Ovary (tissue), 9 donors: ENCODE measurements around the gene CSTB. TPM values are rescaled to one million over a fixed set of nuclear protein-coding genes. Genes with fewer than 3 reads are reported as not detected.

Source experiments
- DNase-seq, 5 donors: peaks; one replicate each; pipeline ENCODE4 v3.0.0-alpha.2; 2019 to 2020
- H3K27ac ChIP-seq, 2 donors: fragments of 200-600 bp; one replicate each; pipeline versions ENCODE4 v1.5.1 to v1.8.0; 2019 to 2022
- H3K27me3 ChIP-seq: fragments of 200-600 bp; one replicate; pipeline ENCODE4 v1.8.0; 2022
- H3K36me3 ChIP-seq: fragments of 200-600 bp; sonication (generic); one replicate; pipeline ENCODE4 v1.5.1; 2019
- H3K4me1 ChIP-seq: one replicate; pipeline ENCODE4 v1.8.1; 2013; ENCODE audit warnings: mild to moderate bottlenecking, moderate library complexity; ENCODE audit not compliant: insufficient read depth
- H3K4me3 ChIP-seq: fragments of 200-600 bp; sonication (generic); one replicate; pipeline ENCODE4 v1.5.1; 2017
- H3K9me3 ChIP-seq, 2 donors: fragments of 200-600 bp in 1 of 2; sonication (generic) in 1 of 2; one replicate each; pipeline versions ENCODE4 v1.5.1 to v1.8.1; 2013 to 2019; ENCODE audit warnings: mild to moderate bottlenecking in 1 of 2, moderate library complexity in 1 of 2
- EP300 ChIP-seq: sonication (generic); formaldehyde crosslinking; IDR thresholded peaks from one replicate; pipeline ENCODE4 v1.6.1; 2017; ENCODE audit warnings: antibody characterized with exemption
- POLR2A ChIP-seq: fragments of 450-650 bp; IDR thresholded peaks from one replicate; pipeline ENCODE4 v1.6.1; 2017; ENCODE audit warnings: antibody characterized with exemption, mild to moderate bottlenecking, moderate library complexity
- WGBS, 3 donors: extraction: QIAGEN DNeasy Blood & Tissue Kit in 1 of 3; methylation state at CpG; one replicate each; pipeline versions ENCODE4 v1.1.5 to v1.1.7; 2013 to 2017; 5-methylcytosine and 5-hydroxymethylcytosine counted together
- intact Hi-C, 4 donors: fragments of 100-400 bp; cut with DNase I; formaldehyde crosslinking; loops; one replicate each; pipeline versions ENCODE4 v1.11.0 to v1.15.1; 2022 to 2023
- polyA plus RNA-seq, 2 donors: library from polyadenylated mRNA; stranded (reverse); fragments of 200-250 nt in 1 of 2; fragments of 350-450 nt in 1 of 2; fragmentation: Illumina TruSeq in 1 of 2; extraction: RNeasy Lipid Tissue Mini Kit (QIAGEN cat#74804) in 1 of 2; gene quantifications; one replicate each; pipeline ENCODE4 v1.2.3, GENCODE V29; 2013 to 2014
- total RNA-seq, 7 donors: library from RNA; depleted of rRNA in 2 of 7; stranded (reverse); fragments of >200 nt in 2 of 7; fragmentation: NEBNext Ultra II Directional in 3 of 7; extraction: Animal tissue kit (Norgen Biotek cat#: 25700) in 3 of 7; gene quantifications; one replicate each; pipeline versions ENCODE4 v1.1.0 to v1.2.4, GENCODE V29; 2016 to 2023
- TF ChIP-seq, protein P1 (sequence below), 3 donors: fragments of 450-650 bp in 2 of 3; fragments of 200-600 bp in 1 of 3; IDR thresholded peaks; one replicate each; pipeline versions ENCODE4 v1.5.1 to v1.8.0; 2016 to 2022; ENCODE audit warnings: antibody characterized with exemption in 3 of 3, mild to moderate bottlenecking in 1 of 3
- donor health status: DM: no; HTN: no; CAD: no; lungs with moderate emphysema.
- donor health status: DM: no; HTN: no; CAD: no.
- donor health status: Bipolar disorder and iron deficiency.
- donor health status: DM: yes; HTN: yes; CAD: no.
- donor health status: DM: no; HTN: no; CAD: no.
- donor health status: DM: yes; HTN: yes; CAD: no.

Gene CSTB
- total and polyA plus RNA-seq, 9 donors = 7.2 to 81.8 (median 37.4) TPM

DNA sequence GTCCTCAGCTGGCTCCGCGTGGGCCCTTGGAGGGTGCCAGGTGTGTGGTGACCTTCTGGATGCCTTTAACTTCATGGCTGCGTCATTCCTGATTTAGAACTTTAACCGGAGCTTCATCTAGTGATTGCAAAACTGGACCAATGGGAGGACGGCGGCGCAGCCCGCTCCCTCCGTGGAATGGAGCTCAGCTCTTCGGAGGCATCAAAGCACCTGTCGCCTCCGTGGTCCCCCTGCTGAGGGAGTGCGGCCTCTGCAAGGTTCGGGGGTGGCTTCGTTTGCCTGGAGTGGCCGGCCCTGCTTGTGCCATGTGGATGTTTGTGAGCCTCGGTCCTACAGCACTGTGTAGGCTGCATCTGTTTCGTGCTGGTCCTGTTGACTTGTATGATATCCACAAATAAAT, 14.2 kb downstream of the CSTB start:
- no peaks in the 10 kb centered on the region for H3K9me3 ChIP-seq
- intact Hi-C loops = no loop called here
- no peak for DNase-seq
- H3K36me3 ChIP-seq = no peaks in the 10 kb centered on the region
- H3K27me3 ChIP-seq = no peaks in the 10 kb centered on the region
- H3K4me1 ChIP-seq = peaks cover 8% of the 10 kb centered on the region
- TF ChIP-seq, protein P1, sequence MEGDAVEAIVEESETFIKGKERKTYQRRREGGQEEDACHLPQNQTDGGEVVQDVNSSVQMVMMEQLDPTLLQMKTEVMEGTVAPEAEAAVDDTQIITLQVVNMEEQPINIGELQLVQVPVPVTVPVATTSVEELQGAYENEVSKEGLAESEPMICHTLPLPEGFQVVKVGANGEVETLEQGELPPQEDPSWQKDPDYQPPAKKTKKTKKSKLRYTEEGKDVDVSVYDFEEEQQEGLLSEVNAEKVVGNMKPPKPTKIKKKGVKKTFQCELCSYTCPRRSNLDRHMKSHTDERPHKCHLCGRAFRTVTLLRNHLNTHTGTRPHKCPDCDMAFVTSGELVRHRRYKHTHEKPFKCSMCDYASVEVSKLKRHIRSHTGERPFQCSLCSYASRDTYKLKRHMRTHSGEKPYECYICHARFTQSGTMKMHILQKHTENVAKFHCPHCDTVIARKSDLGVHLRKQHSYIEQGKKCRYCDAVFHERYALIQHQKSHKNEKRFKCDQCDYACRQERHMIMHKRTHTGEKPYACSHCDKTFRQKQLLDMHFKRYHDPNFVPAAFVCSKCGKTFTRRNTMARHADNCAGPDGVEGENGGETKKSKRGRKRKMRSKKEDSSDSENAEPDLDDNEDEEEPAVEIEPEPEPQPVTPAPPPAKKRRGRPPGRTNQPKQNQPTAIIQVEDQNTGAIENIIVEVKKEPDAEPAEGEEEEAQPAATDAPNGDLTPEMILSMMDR (IDR thresholded peaks at IDR 0.05) = no peak
- TF ChIP-seq POLR2A = no peak
- no peak for TF ChIP-seq EP300
- H3K4me3 ChIP-seq = no peak overlapping the region
- no peak overlapping the region for H3K27ac ChIP-seq
- WGBS, 3 donors = 92 to 94% (median 93%) methylated on average over 18 of the region's 18 CpGs

DNA sequence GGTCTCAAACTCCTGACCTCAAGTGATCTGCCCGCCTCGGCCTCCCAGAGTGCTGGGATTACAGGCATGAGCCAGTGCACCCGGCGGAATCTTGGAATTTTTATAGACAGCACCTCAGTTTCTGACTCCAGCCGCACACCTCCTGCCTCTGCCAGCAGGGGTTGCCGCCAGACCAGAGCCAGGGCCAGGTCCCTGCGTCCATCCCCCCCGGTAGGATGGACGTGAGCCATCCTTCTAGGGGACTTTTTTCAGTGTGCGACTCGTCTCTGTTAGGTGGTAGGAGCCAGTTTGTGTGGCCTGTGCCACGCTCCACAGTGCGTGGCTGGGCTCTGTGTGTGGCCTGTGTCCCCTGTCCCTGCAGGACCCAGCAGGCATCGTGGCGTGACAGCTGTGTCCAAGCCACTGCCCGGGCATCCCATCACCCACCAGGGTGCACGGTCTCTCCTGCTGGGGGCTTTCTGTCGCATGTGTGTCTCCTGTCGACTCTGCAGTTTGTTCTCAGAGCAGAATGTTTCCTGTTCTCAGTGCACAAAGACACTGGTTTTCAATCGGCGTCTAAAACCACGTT, 15.6 kb downstream of the CSTB start:
- H3K36me3 ChIP-seq = no peaks in the 10 kb centered on the region

DNA sequence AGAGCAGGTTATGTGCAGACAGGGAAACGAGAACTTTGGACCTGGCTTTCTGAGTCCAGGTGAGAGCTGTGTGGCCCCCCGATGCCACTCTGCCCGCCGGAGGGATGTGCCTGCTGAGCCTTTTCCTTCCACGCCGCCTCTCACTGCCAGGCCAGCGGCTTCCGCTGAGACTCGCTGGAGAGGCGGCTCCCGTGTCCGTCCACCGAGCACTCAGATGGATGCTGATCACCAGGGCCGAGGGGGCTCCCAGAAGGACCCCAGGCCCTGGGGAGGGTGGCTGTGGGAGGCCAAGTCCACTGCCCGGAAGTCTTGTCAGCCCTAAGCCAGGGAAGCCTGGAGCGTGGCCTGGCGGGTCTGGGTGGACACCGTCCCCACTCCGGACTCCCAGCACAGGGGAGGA, 16.5 kb downstream of the CSTB start:
- H3K9me3 ChIP-seq = no peaks in the 10 kb centered on the region
- DNase-seq = no peak
- intact Hi-C loops = no loop called here
- WGBS, 3 donors = 95 to 97% (median 95%) methylated on average over 19 of the region's 19 CpGs
- TF ChIP-seq EP300 = no peak
- TF ChIP-seq, protein P1 (IDR thresholded peaks at IDR 0.05) = no peak
- no peak for TF ChIP-seq POLR2A
- H3K27me3 ChIP-seq = no peaks in the 10 kb centered on the region
- H3K4me1 ChIP-seq = peaks cover 8% of the 10 kb centered on the region
- no peak overlapping the region for H3K4me3 ChIP-seq
- no peak overlapping the region for H3K27ac ChIP-seq
- H3K36me3 ChIP-seq = no peaks in the 10 kb centered on the region

More for the DNA sequence above, 15.6 kb downstream of the CSTB start:
- H3K9me3 ChIP-seq = no peaks in the 10 kb centered on the region
- no peak for TF ChIP-seq POLR2A
- TF ChIP-seq, protein P1 (IDR thresholded peaks at IDR 0.05) = no peak
- no peak for TF ChIP-seq EP300
- no peak overlapping the region for H3K4me3 ChIP-seq
- no peaks in the 10 kb centered on the region for H3K27me3 ChIP-seq
- H3K27ac ChIP-seq = no peak overlapping the region
- H3K4me1 ChIP-seq = peaks cover 7% of the 10 kb centered on the region
- WGBS, 3 donors = 90 to 92% (median 91%) methylated on average over 22 of the region's 22 CpGs
- DNase-seq = no peak
- intact Hi-C loops = no loop called here

DNA sequence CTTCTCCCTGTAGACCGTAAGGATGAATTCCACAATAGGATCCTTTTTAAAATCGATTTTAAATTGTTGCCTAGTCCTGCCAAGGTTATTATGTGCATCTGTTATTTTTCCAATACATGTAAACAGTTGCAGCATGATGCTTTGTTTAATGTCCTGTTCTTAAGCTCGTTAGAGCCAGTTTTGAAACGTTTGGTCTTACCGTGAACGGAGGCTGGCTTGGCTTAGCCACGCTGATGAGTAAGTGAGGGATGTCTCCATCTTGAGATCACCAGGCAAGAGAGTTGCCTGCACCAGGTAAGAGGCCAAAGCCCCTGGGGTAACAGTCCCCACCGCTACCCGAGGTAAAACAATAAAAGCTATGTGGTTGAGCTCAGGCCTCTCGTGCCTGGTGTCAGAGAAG, 17.3 kb downstream of the CSTB start:
- TF ChIP-seq EP300 = no peak
- TF ChIP-seq POLR2A = no peak
- TF ChIP-seq, protein P1 (IDR thresholded peaks at IDR 0.05) = no peak

More for the DNA sequence above, 17.3 kb downstream of the CSTB start:
- WGBS, 3 donors = 46 to 58% (median 47%) methylated on average over 10 of the region's 10 CpGs
- Histone ChIP-seq H3K27me3 (no peaks in the 10 kb centered on the region), H3K9me3 (no peaks in the 10 kb centered on the region), H3K36me3 (no peaks in the 10 kb centered on the region), H3K27ac (peak overlapping the region in 1 of 2 donors; percentile 68), H3K4me3 (peak overlapping the region; percentile 15), H3K4me1 (peaks cover 8% of the 10 kb centered on the region)
- intact Hi-C loops = no loop called here
- DNase-seq = no peak
